Measurements from ENCODE around the gene CABLES2.
"Not testable (repeated sequence)": the region's sequence is repeated elsewhere in the genome, so short reads cannot be mapped to it uniquely, and the experiment has no call there.

The CABLES2 gene

DNA sequence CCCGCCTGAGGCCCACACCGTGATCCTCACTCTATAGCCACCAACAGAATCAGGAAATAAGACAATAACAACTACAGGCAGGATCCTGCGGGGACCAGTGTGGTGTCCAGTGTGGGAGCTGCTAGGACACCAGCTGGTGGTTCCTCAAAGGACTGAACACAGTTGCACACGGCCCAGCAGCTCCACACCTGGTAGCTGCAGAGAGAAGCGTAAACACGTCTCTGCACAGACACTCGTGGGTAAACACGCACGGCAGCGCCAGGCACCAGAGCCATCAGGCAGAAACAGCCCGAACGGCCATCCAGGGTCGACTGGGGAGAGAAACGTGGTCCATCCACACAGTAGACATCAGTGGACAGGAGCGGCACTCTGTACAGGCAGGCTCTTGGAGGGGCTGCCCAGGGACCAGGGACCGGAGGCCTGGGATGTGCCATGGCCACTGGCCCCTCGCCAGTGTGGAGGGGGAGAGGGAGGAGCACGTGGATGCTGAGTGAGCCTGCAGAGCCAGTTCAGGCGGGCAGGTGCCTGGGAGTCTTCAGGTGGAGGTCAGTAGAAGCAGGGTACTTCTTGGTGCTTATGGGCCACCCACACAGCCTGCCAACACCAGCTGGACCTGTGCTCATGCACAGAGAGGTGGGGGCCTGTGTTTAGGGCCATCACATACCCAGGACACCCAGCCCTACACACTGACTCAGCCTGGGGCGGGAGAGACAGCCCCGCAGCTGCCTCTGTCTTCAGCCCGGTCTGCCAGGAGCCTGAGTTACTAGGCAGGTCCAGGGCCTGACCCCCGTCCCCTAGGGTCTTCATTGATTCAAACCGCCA is 32.5 kb downstream of the CABLES2 start:
- Histone ChIP-seq H4K12ac (ENCODE audit: low read depth, low read length) (no peak overlapping the region), H2BK120ac (ENCODE audit: insufficient read depth, low read length, poor library complexity) (peak overlapping the region; percentile 5), H3K36me3 (ENCODE audit: control insufficient read depth in 1 of 2, insufficient read depth in 2 of 2, low read length in 2 of 2) (no peaks in the 10 kb centered on the region), H3K4me2 (ENCODE audit: low read length) (no peak overlapping the region), H3K79me2 (ENCODE audit: control insufficient read depth, insufficient read depth, low read length, poor library complexity) (peaks cover 6% of the 10 kb centered on the region), H4K8ac (ENCODE audit: low read depth, low read length) (no peak overlapping the region), H2BK12ac (ENCODE audit: low read length) (peak overlapping the region; percentile 50), H3K79me1 (ENCODE audit: low read length) (peaks cover 32% of the 10 kb centered on the region), H4K91ac (ENCODE audit: low read depth, low read length) (peak overlapping the region; percentile 20), H2BK5ac (ENCODE audit: low read depth, low read length, poor library complexity) (no peak overlapping the region), H2AFZ (ENCODE audit: insufficient read depth, low read length, poor library complexity) (no peak overlapping the region), H3K4me1 (ENCODE audit: control insufficient read depth in 1 of 2, insufficient read depth in 2 of 2, low read length in 2 of 2) (peaks cover 32 to 38% of the 10 kb centered on the region in 2 experiments), H3K4me3 (ENCODE audit: low read depth, low read length) (no peak overlapping the region), H3K4ac (ENCODE audit: low read depth, low read length) (no peak overlapping the region), H3K14ac (ENCODE audit: low read length) (peak overlapping the region; percentile 13), H3K18ac (ENCODE audit: low read length) (no peak overlapping the region), H3K27me3 (ENCODE audit: insufficient read depth, low read length) (no peaks in the 10 kb centered on the region), H3K27ac (ENCODE audit: low read depth, low read length) (no peak overlapping the region), H3K23ac (ENCODE audit: low read length) (no peak overlapping the region), H3K9ac (ENCODE audit: low read length) (no peak overlapping the region), H3K9me3 (ENCODE audit: insufficient read depth, low read depth, low read length) (no peaks in the 10 kb centered on the region), H2AK5ac (ENCODE audit: low read length) (peak overlapping the region; percentile 39)
- DNase-seq, result no peak
- WGBS (ENCODE audit: extremely low coverage, insufficient coverage, insufficient read length), result no CpG with 5 or more reads among the region's 24 CpGs

DNA sequence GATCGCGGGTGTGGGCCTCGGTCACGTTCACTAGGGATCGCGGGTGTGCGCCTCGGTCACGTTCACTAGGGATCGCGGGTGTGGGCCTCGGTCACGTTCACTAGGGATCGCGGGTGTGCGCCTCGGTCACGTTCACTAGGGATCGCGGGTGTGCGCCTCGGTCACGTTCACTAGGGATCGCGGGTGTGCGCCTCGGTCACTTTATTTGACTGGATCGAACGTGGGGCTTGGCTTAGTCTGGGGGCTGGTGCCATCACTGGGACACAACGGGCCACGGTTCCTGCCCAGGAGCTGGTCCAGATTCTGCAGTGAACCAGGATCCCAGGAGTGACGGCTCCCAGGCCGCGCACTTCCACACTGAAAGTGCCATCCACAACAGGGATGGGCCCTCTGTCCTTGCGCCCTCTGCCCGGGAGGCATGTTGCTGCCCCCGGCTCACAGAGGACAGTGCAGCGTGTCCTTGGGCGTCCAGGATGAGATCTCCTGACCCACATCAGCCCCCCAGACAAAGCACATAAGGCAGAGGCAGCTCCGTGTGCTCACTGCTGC is 33.4 kb downstream of the CABLES2 start:
- H2AK5ac ChIP-seq (ENCODE audit: low read length), result not testable (repeated sequence)
- no CpG with 5 or more reads among the region's 40 CpGs for whole genome bisulfite sequencing (ENCODE audit: extremely low coverage, insufficient coverage, insufficient read length)

DNA sequence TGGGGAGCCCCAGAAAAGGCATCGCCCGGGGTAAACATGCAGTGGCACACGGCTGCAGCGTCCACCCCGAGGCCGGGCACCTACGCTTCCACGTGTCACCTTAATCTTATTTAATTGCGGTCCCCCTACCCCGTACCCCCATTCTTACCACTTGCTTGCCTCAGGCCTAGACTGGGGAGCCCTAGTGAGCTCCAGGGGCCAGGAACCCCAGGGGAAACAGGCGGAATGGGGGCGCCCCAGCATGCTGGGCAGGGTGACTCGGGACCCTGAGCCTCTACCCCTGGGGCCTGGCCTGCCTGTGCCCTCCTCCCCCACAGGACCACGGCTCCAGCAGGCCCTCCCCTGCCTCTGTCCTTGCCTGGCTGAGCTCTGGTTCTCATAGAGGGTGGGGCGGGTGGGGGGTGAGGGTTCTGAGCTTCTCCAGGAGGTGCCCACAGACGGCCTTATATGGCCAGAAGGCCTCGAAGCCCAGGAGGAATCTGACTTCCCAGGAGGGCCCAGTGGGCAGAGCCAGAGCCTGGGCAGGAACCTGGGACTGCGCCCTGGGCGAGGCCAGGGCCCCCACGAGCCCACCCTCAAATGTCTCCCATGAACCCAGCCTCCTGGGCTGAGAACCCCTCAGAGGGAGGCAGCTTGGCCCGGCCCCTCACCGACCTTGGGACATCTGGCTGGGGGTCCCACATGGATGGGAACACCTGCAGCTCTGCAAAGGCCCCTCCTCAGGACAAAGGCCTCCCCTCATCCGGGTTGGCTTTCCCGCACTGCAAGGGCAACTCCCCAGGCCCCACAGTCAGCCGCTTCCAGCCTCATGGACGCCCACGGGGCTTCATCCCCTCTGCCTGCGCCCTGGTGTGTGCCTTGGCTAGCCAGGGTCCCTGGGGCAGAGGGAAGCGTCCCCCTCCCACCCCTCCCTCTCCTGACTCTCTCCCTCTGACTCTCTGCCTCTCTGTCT is 34.8 kb downstream of the CABLES2 start:
- H4K12ac ChIP-seq (ENCODE audit: low read depth, low read length), result no peak overlapping the region
- no peak overlapping the region for H3K4ac ChIP-seq (ENCODE audit: low read depth, low read length)
- no peak overlapping the region for H3K14ac ChIP-seq (ENCODE audit: low read length)
- no CpG with 5 or more reads among the region's 29 CpGs for WGBS (ENCODE audit: extremely low coverage, insufficient coverage, insufficient read length)
- H3K4me2 ChIP-seq (ENCODE audit: low read length), result no peak overlapping the region
- H3K23ac ChIP-seq (ENCODE audit: low read length), result no peak overlapping the region
- H3K79me1 ChIP-seq (ENCODE audit: low read length), result peaks cover 39% of the 10 kb centered on the region
- H3K36me3 ChIP-seq (ENCODE audit: control insufficient read depth in 1 of 2, insufficient read depth in 2 of 2, low read length in 2 of 2), result no peaks in the 10 kb centered on the region
- H3K27me3 ChIP-seq (ENCODE audit: insufficient read depth, low read length), result no peaks in the 10 kb centered on the region
- H4K91ac ChIP-seq (ENCODE audit: low read depth, low read length), result no peak overlapping the region
- no peak overlapping the region for H4K8ac ChIP-seq (ENCODE audit: low read depth, low read length)
- H3K9ac ChIP-seq (ENCODE audit: low read length), result no peak overlapping the region
- H3K79me2 ChIP-seq (ENCODE audit: control insufficient read depth, insufficient read depth, low read length, poor library complexity), result peaks cover 2% of the 10 kb centered on the region
- H2AK5ac ChIP-seq (ENCODE audit: low read length), result peak overlapping the region; percentile 26
- H2BK5ac ChIP-seq (ENCODE audit: low read depth, low read length, poor library complexity), result no peak overlapping the region
- no peak overlapping the region for H2BK120ac ChIP-seq (ENCODE audit: insufficient read depth, low read length, poor library complexity)
- DNase-seq, result no peak
- H2AFZ ChIP-seq (ENCODE audit: insufficient read depth, low read length, poor library complexity), result no peak overlapping the region
- H3K27ac ChIP-seq (ENCODE audit: low read depth, low read length), result no peak overlapping the region
- H2BK12ac ChIP-seq (ENCODE audit: low read length), result no peak overlapping the region
- no peak overlapping the region for H3K18ac ChIP-seq (ENCODE audit: low read length)
- H3K4me3 ChIP-seq (ENCODE audit: low read depth, low read length), result no peak overlapping the region
- no peaks in the 10 kb centered on the region for H3K9me3 ChIP-seq (ENCODE audit: insufficient read depth, low read depth, low read length)
- peaks cover 41 to 42% of the 10 kb centered on the region in 2 experiments for H3K4me1 ChIP-seq (ENCODE audit: control insufficient read depth in 1 of 2, insufficient read depth in 2 of 2, low read length in 2 of 2)

More for the DNA sequence above, 33.4 kb downstream of the CABLES2 start:
- not testable (repeated sequence) for H2BK12ac ChIP-seq (ENCODE audit: low read length); H3K23ac ChIP-seq (ENCODE audit: low read length); H3K9ac ChIP-seq (ENCODE audit: low read length); H3K79me2 ChIP-seq (ENCODE audit: control insufficient read depth, insufficient read depth, low read length, poor library complexity); H3K27me3 ChIP-seq (ENCODE audit: insufficient read depth, low read length); H2BK5ac ChIP-seq (ENCODE audit: low read depth, low read length, poor library complexity); H3K9me3 ChIP-seq (ENCODE audit: insufficient read depth, low read depth, low read length); H4K8ac ChIP-seq (ENCODE audit: low read depth, low read length); H3K4ac ChIP-seq (ENCODE audit: low read depth, low read length); H4K12ac ChIP-seq (ENCODE audit: low read depth, low read length); H3K36me3 ChIP-seq (ENCODE audit: control insufficient read depth in 1 of 2, insufficient read depth in 2 of 2, low read length in 2 of 2); H3K18ac ChIP-seq (ENCODE audit: low read length); DNase-seq; H3K4me2 ChIP-seq (ENCODE audit: low read length); H2BK120ac ChIP-seq (ENCODE audit: insufficient read depth, low read length, poor library complexity); H3K27ac ChIP-seq (ENCODE audit: low read depth, low read length); H3K4me3 ChIP-seq (ENCODE audit: low read depth, low read length); H4K91ac ChIP-seq (ENCODE audit: low read depth, low read length); H2AFZ ChIP-seq (ENCODE audit: insufficient read depth, low read length, poor library complexity); H3K14ac ChIP-seq (ENCODE audit: low read length)
- Histone ChIP-seq H3K4me1 (ENCODE audit: control insufficient read depth in 1 of 2, insufficient read depth in 2 of 2, low read length in 2 of 2) (peaks cover 39 to 42% of the 10 kb centered on the region in 2 experiments), H3K79me1 (ENCODE audit: low read length) (peaks cover 37% of the 10 kb centered on the region)

DNA sequence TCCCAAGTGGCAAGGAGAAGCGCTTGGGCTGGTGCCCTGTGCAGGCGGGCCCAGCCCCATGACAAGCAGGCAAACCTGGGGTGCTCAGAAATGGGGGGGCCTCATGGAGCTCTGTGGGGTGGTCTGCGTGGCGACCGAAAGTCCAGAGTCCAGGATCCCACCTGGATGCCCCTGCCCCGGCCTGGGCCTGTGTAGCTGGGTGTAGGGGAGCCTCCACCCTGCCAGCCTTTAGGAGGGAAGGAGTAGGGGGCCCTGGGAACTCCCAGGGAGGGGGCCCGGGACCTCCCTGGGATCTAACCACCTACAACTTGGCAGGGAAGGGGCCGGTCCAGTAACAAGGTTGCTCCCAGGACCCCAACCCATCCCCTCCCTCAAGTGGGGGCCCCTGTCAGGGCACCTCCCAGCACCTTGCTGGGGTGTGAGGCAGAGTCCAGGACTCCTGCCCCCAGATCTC is 35.5 kb downstream of the CABLES2 start:
- no peak overlapping the region for H2BK5ac ChIP-seq (ENCODE audit: low read depth, low read length, poor library complexity)
- H3K36me3 ChIP-seq (ENCODE audit: control insufficient read depth in 1 of 2, insufficient read depth in 2 of 2, low read length in 2 of 2), result no peaks in the 10 kb centered on the region
- no peak overlapping the region for H2AFZ ChIP-seq (ENCODE audit: insufficient read depth, low read length, poor library complexity)
- H3K4ac ChIP-seq (ENCODE audit: low read depth, low read length), result no peak overlapping the region
- no peak overlapping the region for H3K14ac ChIP-seq (ENCODE audit: low read length)
- no peak overlapping the region for H3K23ac ChIP-seq (ENCODE audit: low read length)
- no peak overlapping the region for H2BK120ac ChIP-seq (ENCODE audit: insufficient read depth, low read length, poor library complexity)
- no peak for DNase-seq
- no peak overlapping the region for H3K4me2 ChIP-seq (ENCODE audit: low read length)
- no CpG with 5 or more reads among the region's 8 CpGs for WGBS (ENCODE audit: extremely low coverage, insufficient coverage, insufficient read length)
- no peak overlapping the region for H4K12ac ChIP-seq (ENCODE audit: low read depth, low read length)
- H2AK5ac ChIP-seq (ENCODE audit: low read length), result no peak overlapping the region
- H3K4me3 ChIP-seq (ENCODE audit: low read depth, low read length), result no peak overlapping the region
- H2BK12ac ChIP-seq (ENCODE audit: low read length), result no peak overlapping the region
- H4K91ac ChIP-seq (ENCODE audit: low read depth, low read length), result peak overlapping the region; percentile 21
- H3K79me1 ChIP-seq (ENCODE audit: low read length), result peaks cover 37% of the 10 kb centered on the region
- no peaks in the 10 kb centered on the region for H3K27me3 ChIP-seq (ENCODE audit: insufficient read depth, low read length)
- no peak overlapping the region for H3K18ac ChIP-seq (ENCODE audit: low read length)
- H3K79me2 ChIP-seq (ENCODE audit: control insufficient read depth, insufficient read depth, low read length, poor library complexity), result peaks cover 5% of the 10 kb centered on the region
- no peak overlapping the region for H3K27ac ChIP-seq (ENCODE audit: low read depth, low read length)
- peaks cover 35% of the 10 kb centered on the region in 2 experiments for H3K4me1 ChIP-seq (ENCODE audit: control insufficient read depth in 1 of 2, insufficient read depth in 2 of 2, low read length in 2 of 2)
- H4K8ac ChIP-seq (ENCODE audit: low read depth, low read length), result no peak overlapping the region
- no peaks in the 10 kb centered on the region for H3K9me3 ChIP-seq (ENCODE audit: insufficient read depth, low read depth, low read length)
- no peak overlapping the region for H3K9ac ChIP-seq (ENCODE audit: low read length)
